Vagina (tissue), 2 donors: ENCODE results near the gene RGS6. TPM values are rescaled to one million over a fixed set of nuclear protein-coding genes. Genes with fewer than 3 reads are reported as not detected.

ENCODE experiments used
- DNase-seq, 2 donors: peaks; one replicate each; pipeline ENCODE4 v3.0.0-alpha.2; 2017; ENCODE audit errors: extremely low spot score in 2 of 2
- H3K27ac ChIP-seq: fragments of 200-600 bp; sonication (generic); one replicate; pipeline ENCODE4 v1.5.1; 2019
- H3K27me3 ChIP-seq: fragments of 200-600 bp; sonication (generic); one replicate; pipeline ENCODE4 v1.5.1; 2019
- H3K36me3 ChIP-seq, 2 donors: fragments of 200-600 bp; sonication (generic); one replicate each; pipeline ENCODE4 v1.5.1; 2017 to 2019
- H3K4me1 ChIP-seq: fragments of 200-600 bp; sonication (generic); one replicate; pipeline ENCODE4 v1.5.1; 2019
- H3K4me3 ChIP-seq, 2 donors: fragments of 200-600 bp; sonication (generic); 1 replicate in 1 of 2; 2 replicates in 1 of 2; pipeline ENCODE4 v1.5.1; 2016 to 2019
- H3K9me3 ChIP-seq: fragments of 200-600 bp; sonication (generic); one replicate; pipeline ENCODE4 v1.5.1; 2019
- CTCF ChIP-seq, 3 experiments: fragments of 450-650 bp in 2 of 3; fragments of 200-600 bp in 1 of 3; sonication (generic) in 1 of 3; IDR thresholded peaks; one replicate each; pipeline ENCODE4 v1.5.1; 2017 to 2019; ENCODE audit warnings: antibody characterized with exemption in 3 of 3, mild to moderate bottlenecking in 2 of 3, moderate library complexity in 2 of 3
- POLR2A ChIP-seq, 2 donors: fragments of 450-650 bp; IDR thresholded peaks; one replicate each; pipeline ENCODE4 v1.6.1; 2017; ENCODE audit warnings: antibody characterized with exemption in 2 of 2, mild to moderate bottlenecking in 2 of 2, moderate library complexity in 2 of 2
- POLR2AphosphoS5 ChIP-seq, 2 donors: sonication (generic); formaldehyde crosslinking; IDR thresholded peaks; one replicate each; pipeline ENCODE4 v1.9.0; 2017; ENCODE audit warnings: antibody characterized with exemption in 2 of 2, mild to moderate bottlenecking in 2 of 2, low read depth in 1 of 2; ENCODE audit not compliant: insufficient read depth in 1 of 2
- intact Hi-C: fragments of 100-400 bp; cut with DNase I; formaldehyde crosslinking; loops from one replicate; pipeline ENCODE4 v1.15.1; 2023
- total RNA-seq: library from RNA; depleted of rRNA; stranded (reverse); fragments of >200 nt; gene quantifications from one replicate; pipeline ENCODE4 v1.2.3, GENCODE V29; 2016

The RGS6 gene
- total RNA-seq, 1 donor from 2014 or later: 2.0 TPM

DNA sequence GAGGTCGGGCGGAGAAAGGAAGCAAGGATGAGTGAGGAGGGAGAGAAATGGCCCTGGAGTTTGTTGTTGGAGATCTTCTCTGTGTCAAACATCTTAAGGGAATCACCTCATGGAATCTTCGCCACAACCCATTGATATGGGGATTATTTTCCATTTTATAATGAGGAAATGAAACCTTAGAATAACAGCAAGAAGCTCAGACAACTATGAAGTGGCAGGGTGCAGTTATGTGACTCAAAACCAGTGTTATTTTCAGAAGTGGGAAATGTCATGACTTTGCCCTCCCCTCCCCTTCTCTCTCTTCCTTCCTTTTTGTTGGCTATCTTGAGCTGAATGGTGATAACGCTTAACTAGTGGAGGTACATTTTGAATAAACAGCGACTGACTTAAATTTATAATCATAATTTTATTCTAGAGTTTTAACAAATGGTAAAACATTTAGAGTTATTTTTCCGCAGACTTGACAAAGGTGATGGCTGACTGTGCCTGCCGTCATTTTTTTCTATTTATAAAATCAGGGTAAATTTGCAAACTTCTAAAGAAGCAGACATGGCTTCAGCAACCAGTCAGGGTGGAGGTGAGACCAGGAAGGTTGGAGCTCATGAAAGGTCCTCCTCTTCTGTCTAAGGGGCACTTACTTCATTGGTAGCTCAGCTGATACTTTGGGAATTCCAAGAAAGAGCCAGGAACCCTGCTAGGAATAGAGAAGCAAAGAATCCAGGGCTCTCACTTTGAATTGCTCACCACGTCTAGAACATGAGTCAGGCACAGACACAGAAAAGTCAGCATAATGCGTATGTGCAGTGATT is 232.4 kb downstream of the RGS6 start:
- H3K36me3 ChIP-seq: no peaks in the 10 kb centered on the region
- no peak overlapping the region for H3K4me3 ChIP-seq
- H3K27me3 ChIP-seq: no peaks in the 10 kb centered on the region
- no peaks in the 10 kb centered on the region for H3K9me3 ChIP-seq
- no peak for DNase-seq
- H3K27ac ChIP-seq: no peak overlapping the region
- intact Hi-C loops: no loop called here
- TF ChIP-seq POLR2AphosphoS5 (IDR thresholded peaks at IDR 0.05; ENCODE audit: insufficient read depth in 1 of 2, low read depth in 1 of 2) (no peak), POLR2A (IDR thresholded peaks at IDR 0.05) (no peak), CTCF (IDR thresholded peaks at IDR 0.05) (no peak)
- H3K4me1 ChIP-seq: no peaks in the 10 kb centered on the region

- TF ChIP-seq POLR2AphosphoS5 (IDR thresholded peaks at IDR 0.05; ENCODE audit: insufficient read depth in 1 of 2, low read depth in 1 of 2): no peak
- TF ChIP-seq CTCF (IDR thresholded peaks at IDR 0.05): no peak
- TF ChIP-seq POLR2A (IDR thresholded peaks at IDR 0.05): no peak
- H3K27ac ChIP-seq: no peak overlapping the region
- intact Hi-C loops: no loop called here
- H3K27me3 ChIP-seq: no peaks in the 10 kb centered on the region
- H3K4me3 ChIP-seq: no peak overlapping the region
- no peaks in the 10 kb centered on the region for H3K36me3 ChIP-seq
- H3K9me3 ChIP-seq: no peaks in the 10 kb centered on the region
- no peaks in the 10 kb centered on the region for H3K4me1 ChIP-seq
- DNase-seq: no peak
These were observed 233.0 kb downstream of the RGS6 start for GRCh38 chr14:72165229-72165698.

DNA sequence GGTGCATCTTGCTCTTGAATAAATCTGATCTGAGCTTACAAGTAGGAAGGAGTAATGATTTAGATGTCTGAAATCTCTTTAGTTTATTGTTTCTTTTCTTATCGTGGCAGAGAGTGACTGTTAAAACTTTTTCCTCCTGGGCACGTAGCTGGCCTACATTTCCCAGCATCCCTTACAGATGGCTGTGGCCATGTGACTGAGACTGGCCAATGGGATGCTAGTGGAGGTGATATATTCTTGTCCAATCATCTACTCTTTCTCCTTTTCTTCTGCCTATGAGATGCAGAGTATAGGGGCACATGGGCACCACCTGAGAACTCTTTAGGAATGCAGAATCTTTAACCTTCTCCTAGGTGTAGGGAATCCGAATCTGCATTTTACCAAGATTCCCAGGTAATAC is 237.3 kb downstream of the RGS6 start:
- H3K27me3 ChIP-seq: no peaks in the 10 kb centered on the region
- no peaks in the 10 kb centered on the region for H3K9me3 ChIP-seq
- intact Hi-C loops: no loop called here
- H3K36me3 ChIP-seq: no peaks in the 10 kb centered on the region
- H3K4me1 ChIP-seq: no peaks in the 10 kb centered on the region
- no peak overlapping the region for H3K4me3 ChIP-seq
- no peak for TF ChIP-seq POLR2AphosphoS5 (IDR thresholded peaks at IDR 0.05; ENCODE audit: insufficient read depth in 1 of 2, low read depth in 1 of 2)
- TF ChIP-seq CTCF (IDR thresholded peaks at IDR 0.05): no peak
- no peak for TF ChIP-seq POLR2A (IDR thresholded peaks at IDR 0.05)
- no peak for DNase-seq
- H3K27ac ChIP-seq: no peak overlapping the region

GRCh38 chr14:72172049-72172448 is 239.8 kb downstream of the RGS6 start:
- Histone ChIP-seq H3K27ac (no peak overlapping the region), H3K4me3 (no peak overlapping the region), H3K9me3 (no peaks in the 10 kb centered on the region), H3K4me1 (no peaks in the 10 kb centered on the region), H3K36me3 (no peaks in the 10 kb centered on the region), H3K27me3 (no peaks in the 10 kb centered on the region)
- TF ChIP-seq CTCF (IDR thresholded peaks at IDR 0.05) (no peak), POLR2AphosphoS5 (IDR thresholded peaks at IDR 0.05; ENCODE audit: insufficient read depth in 1 of 2, low read depth in 1 of 2) (no peak), POLR2A (IDR thresholded peaks at IDR 0.05) (no peak)
- intact Hi-C loops: no loop called here
- no peak for DNase-seq

DNA sequence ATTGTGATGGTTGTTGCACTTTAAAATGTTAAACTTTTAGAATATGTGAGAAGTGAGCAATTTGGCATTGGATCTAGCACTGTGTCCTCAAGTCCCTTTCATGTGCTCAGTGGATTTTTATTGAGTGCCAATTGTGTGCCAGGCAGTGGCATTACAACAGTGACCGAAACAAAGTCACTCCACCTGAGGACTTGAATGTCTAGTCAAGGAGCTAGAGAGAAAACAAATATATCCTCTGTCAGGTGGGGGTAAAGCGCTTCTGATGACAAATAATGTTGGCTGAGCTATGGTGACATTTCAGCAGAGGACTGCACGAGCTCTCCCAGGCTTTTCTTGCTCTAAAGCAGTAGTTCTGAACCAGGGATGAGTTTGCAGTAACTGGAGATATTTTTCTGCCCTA is 240.4 kb downstream of the RGS6 start:
- Histone ChIP-seq H3K27ac (no peak overlapping the region), H3K36me3 (no peaks in the 10 kb centered on the region), H3K4me3 (no peak overlapping the region), H3K4me1 (no peaks in the 10 kb centered on the region), H3K27me3 (no peaks in the 10 kb centered on the region), H3K9me3 (no peaks in the 10 kb centered on the region)
- TF ChIP-seq CTCF (IDR thresholded peaks at IDR 0.05): no peak
- TF ChIP-seq POLR2AphosphoS5 (IDR thresholded peaks at IDR 0.05; ENCODE audit: insufficient read depth in 1 of 2, low read depth in 1 of 2): no peak
- TF ChIP-seq POLR2A (IDR thresholded peaks at IDR 0.05): no peak
- intact Hi-C loops: no loop called here
- DNase-seq: no peak
